GM18868 (cell line): ENCODE results near the gene DAB2IP.

Experiments
- ATAC-seq: cut with Tn5 transposase; IDR thresholded peaks from one replicate; pipeline ENCODE4 v1.9.1; 2021; ENCODE audit warnings: mild to moderate bottlenecking, moderate library complexity; ENCODE audit not compliant: unreplicated experiment

The DAB2IP gene

GRCh38 chr9:121662359-121662758 lies 10.9 kb downstream of the DAB2IP start:
- ATAC-seq: no peak

GRCh38 chr9:121662891-121663580 lies 11.6 kb downstream of the DAB2IP start:
- ATAC-seq: no peak

- no peak for ATAC-seq
These were observed 12.2 kb downstream of the DAB2IP start for GRCh38 chr9:121663591-121663990.

- no peak for ATAC-seq
These were observed 14.9 kb downstream of the DAB2IP start for GRCh38 chr9:121666294-121666693.

GRCh38 chr9:121667214-121667613 lies 15.8 kb downstream of the DAB2IP start:
- no peak for ATAC-seq

GRCh38 chr9:121667890-121668289 lies 16.5 kb downstream of the DAB2IP start:
- no peak for ATAC-seq

GRCh38 chr9:121670431-121670830 lies 19.0 kb downstream of the DAB2IP start:
- ATAC-seq: no peak

GRCh38 chr9:121671612-121672155 lies 20.2 kb downstream of the DAB2IP start:
- no peak for ATAC-seq

- ATAC-seq: no peak
These were observed 20.8 kb downstream of the DAB2IP start for GRCh38 chr9:121672213-121672612.

- ATAC-seq: no peak
These were observed 21.6 kb downstream of the DAB2IP start for GRCh38 chr9:121672986-121673385.

GRCh38 chr9:121673576-121673975 lies 22.1 kb downstream of the DAB2IP start:
- no peak for ATAC-seq

- no peak for ATAC-seq
These were observed 22.6 kb downstream of the DAB2IP start for GRCh38 chr9:121674017-121674416.

- no peak for ATAC-seq
These were observed 23.5 kb downstream of the DAB2IP start for GRCh38 chr9:121674952-121675351.

GRCh38 chr9:121675381-121675780 lies 23.9 kb downstream of the DAB2IP start:
- ATAC-seq: no peak

- no peak for ATAC-seq
These were observed 24.8 kb downstream of the DAB2IP start for GRCh38 chr9:121675969-121676822.

GRCh38 chr9:121676926-121677325 lies 25.5 kb downstream of the DAB2IP start:
- no peak for ATAC-seq

GRCh38 chr9:121678501-121679022 lies 27.1 kb downstream of the DAB2IP start:
- ATAC-seq: no peak

- ATAC-seq: no peak
These were observed 28.6 kb downstream of the DAB2IP start for GRCh38 chr9:121679901-121680635.

- no peak for ATAC-seq
These were observed 30.0 kb downstream of the DAB2IP start for GRCh38 chr9:121681404-121681803.

GRCh38 chr9:121682201-121682600 lies 30.8 kb downstream of the DAB2IP start:
- ATAC-seq: no peak

GRCh38 chr9:121682926-121683515 lies 31.6 kb downstream of the DAB2IP start:
- ATAC-seq: no peak
